GM12865 (cell line): Measurements from ENCODE around the gene SHISA8.

Experiments
- DNase-seq: peaks from one replicate; pipeline ENCODE4 v3.0.0; 2010; ENCODE audit warnings: low read depth
- H3K4me3 ChIP-seq: 2 replicates; pipeline ENCODE4 v1.5.1; 2011; ENCODE audit warnings: mild to moderate bottlenecking, low read depth, low read length, control low read depth
- TF ChIP-seq, protein P1 (sequence below): IDR thresholded peaks from 2 replicates; pipeline ENCODE4 v1.5.1; 2011; ENCODE audit warnings: low read length, control low read depth, low read depth, inconsistent platforms; ENCODE audit not compliant: insufficient read depth; ENCODE audit errors: missing control alignments

Gene SHISA8

DNA sequence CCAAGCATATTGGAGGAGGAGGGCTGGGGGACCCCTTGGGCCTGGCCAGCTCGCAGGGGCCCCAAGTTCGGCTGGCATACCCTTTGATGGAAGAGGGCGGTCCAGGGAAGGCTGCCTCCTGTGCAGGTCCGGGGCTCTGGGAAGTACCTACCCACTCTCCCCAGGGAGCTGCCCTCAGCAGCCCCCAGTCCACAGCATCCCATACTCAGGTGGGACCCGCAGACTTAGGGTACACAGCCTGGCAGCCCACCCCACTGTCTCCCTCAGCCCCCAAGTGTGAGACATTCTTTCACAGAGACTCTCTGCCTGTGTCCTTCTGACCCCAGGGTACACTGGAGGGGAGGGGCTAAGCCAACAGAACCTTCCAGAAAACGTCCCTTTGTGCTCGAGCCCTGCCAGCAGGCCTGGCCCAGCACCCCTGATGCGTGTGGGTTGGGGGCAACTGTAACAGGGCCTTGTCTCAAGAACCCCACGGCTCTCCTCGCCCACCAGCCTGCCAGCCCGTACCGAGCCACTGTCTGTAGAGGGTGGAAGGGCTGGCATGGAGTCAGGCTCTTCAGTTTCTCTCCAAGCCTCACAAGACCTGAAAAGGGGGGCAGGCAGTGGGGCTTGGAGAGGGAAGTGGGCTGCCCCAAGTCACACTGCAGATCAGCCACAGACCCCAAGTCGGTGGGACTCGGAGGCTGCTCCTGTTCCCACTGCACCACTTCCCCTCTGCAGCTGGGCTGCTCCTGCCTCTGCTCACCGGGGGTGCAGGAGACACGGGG, 18.7 kb upstream of the SHISA8 start:
- no peak for DNase-seq
- no peak overlapping the region for H3K4me3 ChIP-seq
- TF ChIP-seq, protein P1, sequence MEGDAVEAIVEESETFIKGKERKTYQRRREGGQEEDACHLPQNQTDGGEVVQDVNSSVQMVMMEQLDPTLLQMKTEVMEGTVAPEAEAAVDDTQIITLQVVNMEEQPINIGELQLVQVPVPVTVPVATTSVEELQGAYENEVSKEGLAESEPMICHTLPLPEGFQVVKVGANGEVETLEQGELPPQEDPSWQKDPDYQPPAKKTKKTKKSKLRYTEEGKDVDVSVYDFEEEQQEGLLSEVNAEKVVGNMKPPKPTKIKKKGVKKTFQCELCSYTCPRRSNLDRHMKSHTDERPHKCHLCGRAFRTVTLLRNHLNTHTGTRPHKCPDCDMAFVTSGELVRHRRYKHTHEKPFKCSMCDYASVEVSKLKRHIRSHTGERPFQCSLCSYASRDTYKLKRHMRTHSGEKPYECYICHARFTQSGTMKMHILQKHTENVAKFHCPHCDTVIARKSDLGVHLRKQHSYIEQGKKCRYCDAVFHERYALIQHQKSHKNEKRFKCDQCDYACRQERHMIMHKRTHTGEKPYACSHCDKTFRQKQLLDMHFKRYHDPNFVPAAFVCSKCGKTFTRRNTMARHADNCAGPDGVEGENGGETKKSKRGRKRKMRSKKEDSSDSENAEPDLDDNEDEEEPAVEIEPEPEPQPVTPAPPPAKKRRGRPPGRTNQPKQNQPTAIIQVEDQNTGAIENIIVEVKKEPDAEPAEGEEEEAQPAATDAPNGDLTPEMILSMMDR, result no peak

DNA sequence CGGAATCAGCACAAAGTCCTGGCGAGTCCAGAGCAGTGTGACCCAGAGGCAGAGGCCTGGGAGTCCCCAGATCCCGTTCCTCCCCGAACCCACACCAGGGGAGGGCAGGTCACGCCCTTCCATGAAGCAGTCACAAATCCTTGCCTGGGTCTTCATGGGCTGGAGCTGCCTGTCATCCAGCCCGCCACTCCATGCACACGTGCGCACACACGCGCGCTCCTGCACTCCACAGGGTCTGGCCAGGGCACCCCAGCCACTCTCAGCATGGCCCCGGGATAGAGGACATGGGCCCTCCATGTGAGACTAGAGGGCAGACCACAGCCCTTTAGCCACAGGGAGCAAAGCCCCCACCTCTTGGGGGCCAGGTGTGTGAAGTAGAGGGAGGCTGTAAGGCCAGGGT, 17.5 kb upstream of the SHISA8 start:
- no peak for DNase-seq
- no peak overlapping the region for H3K4me3 ChIP-seq
- TF ChIP-seq, protein P1, result no peak

DNA sequence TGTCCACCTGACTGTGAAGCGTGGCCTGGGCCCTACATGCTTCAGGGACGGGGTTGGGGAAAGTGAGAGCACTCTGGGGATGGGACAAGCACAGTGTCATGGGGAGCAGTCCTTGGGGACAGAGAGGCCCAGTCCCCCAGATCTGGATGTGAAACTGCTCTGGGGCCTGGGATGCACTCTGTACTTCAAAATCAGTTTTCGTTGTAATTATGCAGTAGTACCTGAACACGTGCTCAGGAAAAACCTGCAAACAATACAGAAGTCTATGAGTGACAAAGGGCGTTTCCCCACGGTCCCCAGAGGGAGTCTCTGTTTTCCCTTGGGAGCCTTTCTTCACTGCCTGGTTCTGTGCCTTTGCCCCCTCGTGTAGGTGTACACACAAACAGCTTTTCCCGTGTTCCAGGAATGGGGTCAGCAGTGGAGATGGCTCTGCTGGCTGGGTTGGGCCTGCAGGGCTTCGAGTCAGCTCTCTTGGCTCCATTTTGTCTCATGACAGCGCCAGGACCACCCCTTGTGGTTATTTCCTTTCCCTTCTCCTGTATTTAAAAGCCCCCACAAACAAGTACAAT, 16.9 kb upstream of the SHISA8 start:
- TF ChIP-seq, protein P1, result no peak
- H3K4me3 ChIP-seq, result no peak overlapping the region
- peak; percentile 76 for DNase-seq

DNA sequence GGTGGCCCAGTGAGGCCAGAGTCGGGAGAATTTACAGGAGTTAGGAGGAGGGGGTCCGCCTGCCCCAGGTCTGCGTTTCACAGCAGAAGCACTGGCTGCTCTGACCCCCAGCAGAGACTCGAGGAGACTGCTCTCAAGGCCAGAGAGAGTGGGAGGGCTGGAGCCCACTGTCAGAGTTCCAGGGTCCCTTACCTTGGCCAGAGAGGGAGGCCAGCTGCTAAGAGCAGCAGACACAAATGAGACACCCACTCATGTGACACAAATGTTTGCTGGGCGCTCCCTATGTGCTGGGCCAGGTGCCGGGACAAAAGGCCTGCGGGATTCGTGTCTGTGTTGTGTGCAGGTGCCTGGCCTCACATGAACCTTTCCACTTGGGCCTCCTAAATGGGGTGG, 14.5 kb upstream of the SHISA8 start:
- H3K4me3 ChIP-seq, result no peak overlapping the region
- TF ChIP-seq, protein P1, result no peak

DNA sequence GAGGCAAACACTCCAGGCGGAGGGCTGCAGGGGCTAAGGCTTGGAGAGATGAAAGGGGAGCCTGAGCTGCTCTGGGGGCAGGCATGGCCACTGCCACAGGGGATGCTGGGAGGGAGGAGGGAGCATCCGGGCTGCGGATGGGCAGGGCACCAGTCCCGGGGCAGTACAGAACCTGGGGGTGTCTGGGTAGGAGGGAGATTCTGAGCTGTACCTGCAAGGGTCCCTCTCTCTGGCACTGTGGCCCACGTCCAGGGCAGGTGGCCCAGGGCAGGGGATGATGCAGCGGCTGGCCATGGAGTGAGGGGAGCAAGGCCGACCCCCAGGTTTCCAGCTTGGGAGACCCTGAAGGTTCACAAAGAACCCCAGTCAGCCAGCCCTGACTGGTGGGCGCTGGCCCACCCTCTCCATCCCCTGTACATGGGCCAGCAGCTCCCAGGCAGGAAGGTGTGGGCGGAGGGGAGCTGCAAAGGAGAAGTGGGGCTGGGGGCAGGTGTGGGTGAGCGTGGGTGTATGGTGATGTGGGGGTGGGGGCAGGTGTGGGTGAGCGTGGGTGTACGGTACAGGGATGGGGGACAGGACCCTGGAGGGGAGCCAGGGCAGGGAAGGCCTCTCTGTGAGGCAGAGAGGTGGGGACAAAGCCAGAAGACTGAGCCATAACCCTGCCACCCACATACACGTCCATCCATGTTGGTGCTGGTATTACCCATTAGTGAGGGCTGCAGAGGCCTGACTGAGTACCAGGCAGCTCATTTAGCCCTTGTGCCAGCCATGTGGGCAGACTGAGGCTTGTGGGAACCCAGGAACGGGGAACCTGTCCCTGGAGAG, 13.9 kb upstream of the SHISA8 start:
- TF ChIP-seq, protein P1, result no peak
- H3K4me3 ChIP-seq, result no peak overlapping the region
- no peak for DNase-seq

More for the DNA sequence above, 14.5 kb upstream of the SHISA8 start:
- no peak for DNase-seq

DNA sequence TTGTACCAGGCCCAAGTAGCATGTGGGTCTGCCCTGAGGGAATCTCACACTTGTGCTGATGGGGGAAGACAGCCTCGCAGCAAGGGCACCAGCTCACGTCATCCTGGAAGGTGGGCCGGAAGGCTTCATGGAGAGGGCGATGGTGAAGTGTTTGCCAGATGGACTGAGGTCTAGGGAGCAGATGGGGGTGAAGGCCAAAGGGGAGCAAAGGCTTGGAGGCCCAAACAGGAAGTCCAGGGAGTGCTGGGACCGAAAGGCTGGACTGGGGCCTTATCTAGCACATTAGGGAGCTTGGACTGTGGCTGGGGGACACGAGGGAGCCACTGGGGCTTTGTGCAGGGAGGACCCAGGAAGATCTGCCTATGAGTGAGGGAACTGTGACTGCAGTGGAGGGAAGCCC, 12.9 kb upstream of the SHISA8 start:
- no peak overlapping the region for H3K4me3 ChIP-seq
- no peak for DNase-seq
- TF ChIP-seq, protein P1, result no peak
